ENCODE data around the gene NLRC3. TPM values are rescaled to one million over a fixed set of nuclear protein-coding genes. Genes with fewer than 3 reads are reported as not detected.

Gene NLRC3
- total RNA-seq, 2 donors from 2014 or later, result 0.11 to 0.18 TPM

DNA sequence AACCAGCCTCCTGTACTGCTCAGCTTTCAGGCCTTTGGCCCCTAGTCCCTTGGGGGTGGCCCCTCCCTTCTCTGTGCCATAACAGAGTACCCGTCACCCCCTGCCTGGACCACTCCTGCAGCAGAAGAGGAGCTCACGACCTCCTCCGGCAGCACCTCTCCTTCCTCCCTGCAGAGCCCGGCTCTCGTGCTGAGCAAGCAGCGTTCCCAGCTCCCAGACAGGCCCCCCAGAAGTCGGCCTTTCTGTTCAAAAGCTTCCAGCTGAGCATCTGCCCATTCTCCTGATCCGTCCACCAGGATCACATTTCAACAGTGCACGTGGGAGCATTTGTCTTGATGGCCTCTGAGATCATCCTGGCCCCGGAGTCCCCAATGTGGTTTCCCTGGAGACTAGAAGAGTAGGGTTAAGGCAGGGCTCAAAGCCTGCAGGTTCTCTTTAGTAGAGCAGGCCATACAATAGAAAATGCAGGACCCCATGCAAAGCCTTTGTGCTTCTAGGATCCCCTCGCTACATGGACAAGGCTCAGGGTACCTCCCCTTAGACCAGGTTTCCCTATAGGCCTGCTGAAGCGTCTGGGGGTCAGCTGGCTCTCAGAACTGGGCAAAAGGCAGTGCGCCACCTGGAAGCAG is 35.6 kb downstream of the NLRC3 start:
- Mint-ChIP-seq H3K27me3 (ENCODE audit: insufficient read depth) (no peaks in the 10 kb centered on the region), H3K4me3 (no peak overlapping the region), H3K36me3 (ENCODE audit: low read depth) (peaks cover 25% of the 10 kb centered on the region), H3K27ac (no peak overlapping the region), H3K4me1 (no peaks in the 10 kb centered on the region), H3K9me3 (no peaks in the 10 kb centered on the region)
- Histone ChIP-seq H3K9me3 (ENCODE audit: control insufficient read depth, low read length) (no peaks in the 10 kb centered on the region), H3K4me1 (ENCODE audit: control insufficient read depth, insufficient read depth, low read length) (no peaks in the 10 kb centered on the region), H3K4me3 (ENCODE audit: low read length) (no peak overlapping the region), H3K36me3 (ENCODE audit: control insufficient read depth, insufficient read depth, low read length) (peaks cover 19% of the 10 kb centered on the region), H3K27me3 (ENCODE audit: control insufficient read depth, insufficient read depth, low read length, poor library complexity, severe bottlenecking) (no peaks in the 10 kb centered on the region), H3K9ac (ENCODE audit: extremely low read depth, low read length, poor library complexity, severe bottlenecking) (no peak overlapping the region), H3K27ac (ENCODE audit: low read depth, low read length) (peak overlapping the region; percentile 18)
- DNase-seq, result no peak
- WGBS, 2 experiments (ENCODE audit: insufficient coverage in 1 of 2, insufficient read length in 1 of 2), result 68 to 85% methylated on average over 12 to 13 of the region's 13 CpGs
- TF ChIP-seq, protein P1, sequence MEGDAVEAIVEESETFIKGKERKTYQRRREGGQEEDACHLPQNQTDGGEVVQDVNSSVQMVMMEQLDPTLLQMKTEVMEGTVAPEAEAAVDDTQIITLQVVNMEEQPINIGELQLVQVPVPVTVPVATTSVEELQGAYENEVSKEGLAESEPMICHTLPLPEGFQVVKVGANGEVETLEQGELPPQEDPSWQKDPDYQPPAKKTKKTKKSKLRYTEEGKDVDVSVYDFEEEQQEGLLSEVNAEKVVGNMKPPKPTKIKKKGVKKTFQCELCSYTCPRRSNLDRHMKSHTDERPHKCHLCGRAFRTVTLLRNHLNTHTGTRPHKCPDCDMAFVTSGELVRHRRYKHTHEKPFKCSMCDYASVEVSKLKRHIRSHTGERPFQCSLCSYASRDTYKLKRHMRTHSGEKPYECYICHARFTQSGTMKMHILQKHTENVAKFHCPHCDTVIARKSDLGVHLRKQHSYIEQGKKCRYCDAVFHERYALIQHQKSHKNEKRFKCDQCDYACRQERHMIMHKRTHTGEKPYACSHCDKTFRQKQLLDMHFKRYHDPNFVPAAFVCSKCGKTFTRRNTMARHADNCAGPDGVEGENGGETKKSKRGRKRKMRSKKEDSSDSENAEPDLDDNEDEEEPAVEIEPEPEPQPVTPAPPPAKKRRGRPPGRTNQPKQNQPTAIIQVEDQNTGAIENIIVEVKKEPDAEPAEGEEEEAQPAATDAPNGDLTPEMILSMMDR (conservative IDR thresholded peaks at IDR 0.05), result no peak

DNA sequence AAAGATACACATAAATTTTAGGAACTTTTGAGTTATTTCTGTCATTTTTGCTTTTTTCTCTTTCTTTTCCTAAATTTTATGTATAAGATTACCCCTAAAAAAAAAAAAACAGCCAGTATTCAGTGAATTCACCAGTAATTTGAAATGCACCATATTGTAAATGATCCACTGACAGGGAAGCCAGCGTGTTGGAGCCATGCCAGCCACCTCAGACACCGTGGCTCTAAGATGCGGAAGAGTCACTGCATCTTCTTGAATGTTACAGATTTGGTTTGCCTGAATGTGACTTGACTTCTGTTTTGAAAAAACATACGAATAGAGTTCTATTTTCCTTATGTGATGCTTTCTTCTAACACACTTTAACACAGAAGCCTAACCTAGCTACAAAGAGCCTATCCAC is 39.0 kb downstream of the NLRC3 start:
- no peak for DNase-seq

DNA sequence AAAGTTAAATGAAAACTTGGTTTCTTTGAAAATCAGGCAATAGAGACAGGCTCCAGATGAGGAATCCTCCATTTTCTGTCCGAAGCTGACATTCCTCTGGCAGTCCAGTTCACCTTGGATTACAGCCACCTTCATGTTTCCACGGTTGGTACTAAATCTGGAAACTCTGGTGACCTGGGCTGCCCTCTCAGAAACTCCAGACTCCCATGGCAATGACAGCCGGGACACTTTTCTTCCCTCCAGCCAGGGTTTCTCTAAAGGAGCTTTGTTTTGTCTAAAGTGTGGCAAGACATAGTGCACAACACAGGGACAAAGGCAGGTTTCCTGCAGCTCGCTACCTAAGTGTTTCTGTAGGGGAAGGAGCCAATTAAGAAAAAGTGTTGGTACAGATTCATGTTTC is 40.4 kb downstream of the NLRC3 start:
- no peak overlapping the region for H3K4me3 ChIP-seq (ENCODE audit: low read length)
- Mint-ChIP-seq H3K36me3 (ENCODE audit: low read depth) (peaks cover 54% of the 10 kb centered on the region), H3K4me3 (no peak overlapping the region), H3K9me3 (no peaks in the 10 kb centered on the region), H3K27ac (no peak overlapping the region), H3K4me1 (no peaks in the 10 kb centered on the region), H3K27me3 (ENCODE audit: insufficient read depth) (no peaks in the 10 kb centered on the region)
- WGBS, 2 experiments (ENCODE audit: insufficient coverage in 1 of 2, insufficient read length in 1 of 2), result 90 to 96% methylated on average over 3 to 4 of the region's 4 CpGs
- no peaks in the 10 kb centered on the region for H3K4me1 ChIP-seq (ENCODE audit: control insufficient read depth, insufficient read depth, low read length)
- TF ChIP-seq, protein P1 (conservative IDR thresholded peaks at IDR 0.05), result no peak
- H3K9me3 ChIP-seq (ENCODE audit: control insufficient read depth, low read length), result no peaks in the 10 kb centered on the region
- no peaks in the 10 kb centered on the region for H3K27me3 ChIP-seq (ENCODE audit: control insufficient read depth, insufficient read depth, low read length, poor library complexity, severe bottlenecking)
- H3K9ac ChIP-seq (ENCODE audit: extremely low read depth, low read length, poor library complexity, severe bottlenecking), result no peak overlapping the region
- DNase-seq, result no peak
- peaks cover 40% of the 10 kb centered on the region for H3K36me3 ChIP-seq (ENCODE audit: control insufficient read depth, insufficient read depth, low read length)
- no peak overlapping the region for H3K27ac ChIP-seq (ENCODE audit: low read depth, low read length)

More for the DNA sequence above, 39.0 kb downstream of the NLRC3 start:
- 87 to 91% methylated on average over 4 of the region's 4 CpGs for WGBS, 2 experiments (ENCODE audit: insufficient coverage in 1 of 2, insufficient read length in 1 of 2)
- Histone ChIP-seq H3K4me3 (ENCODE audit: low read length) (no peak overlapping the region), H3K27ac (ENCODE audit: low read depth, low read length) (no peak overlapping the region), H3K36me3 (ENCODE audit: control insufficient read depth, insufficient read depth, low read length) (peaks cover 28% of the 10 kb centered on the region), H3K9ac (ENCODE audit: extremely low read depth, low read length, poor library complexity, severe bottlenecking) (no peak overlapping the region), H3K9me3 (ENCODE audit: control insufficient read depth, low read length) (no peaks in the 10 kb centered on the region), H3K27me3 (ENCODE audit: control insufficient read depth, insufficient read depth, low read length, poor library complexity, severe bottlenecking) (no peaks in the 10 kb centered on the region), H3K4me1 (ENCODE audit: control insufficient read depth, insufficient read depth, low read length) (no peaks in the 10 kb centered on the region)
- no peak overlapping the region for H3K27ac Mint-ChIP-seq
- no peaks in the 10 kb centered on the region for H3K4me1 Mint-ChIP-seq
- H3K4me3 Mint-ChIP-seq, result no peak overlapping the region
- H3K27me3 Mint-ChIP-seq (ENCODE audit: insufficient read depth), result no peaks in the 10 kb centered on the region
- TF ChIP-seq, protein P1 (conservative IDR thresholded peaks at IDR 0.05), result no peak
- no peaks in the 10 kb centered on the region for H3K9me3 Mint-ChIP-seq
- H3K36me3 Mint-ChIP-seq (ENCODE audit: low read depth), result peaks cover 46% of the 10 kb centered on the region
